GM12878 (cell line): ENCODE measurements around the gene ZNF276. TPM values are rescaled to one million over a fixed set of nuclear protein-coding genes. Genes with fewer than 3 reads are reported as not detected.

ENCODE experiments used
- ATF7 ChIP-seq: fragments of 450-650 bp; IDR thresholded peaks from 2 replicates; pipeline ENCODE4 v1.6.1; 2016; ENCODE audit warnings: low read depth, mild to moderate bottlenecking
- BCL3 ChIP-seq: IDR thresholded peaks from 2 replicates; pipeline ENCODE4 v1.6.1; 2011; ENCODE audit warnings: borderline replicate concordance, low read depth, mild to moderate bottlenecking, moderate library complexity, low read length; ENCODE audit not compliant: insufficient read depth, poor library complexity, severe bottlenecking
- BMI1 ChIP-seq: fragments of 450-650 bp; IDR thresholded peaks from 2 replicates; pipeline ENCODE4 v1.6.1; 2016; ENCODE audit warnings: mild to moderate bottlenecking, moderate library complexity, borderline replicate concordance
- CBFB ChIP-seq: IDR thresholded peaks from 2 replicates; pipeline ENCODE4 v1.6.1; 2016; ENCODE audit warnings: antibody characterized with exemption, low read depth
- CREM ChIP-seq: IDR thresholded peaks from 2 replicates; pipeline ENCODE4 v1.6.1; 2014; ENCODE audit warnings: antibody characterized with exemption, low read depth
- CUX1 ChIP-seq: IDR thresholded peaks from 2 replicates; pipeline ENCODE4 v1.6.1; 2012; ENCODE audit warnings: improper control_type of control experiment, low read depth, low read length; ENCODE audit not compliant: insufficient replicate concordance
- FOXM1 ChIP-seq: IDR thresholded peaks from 2 replicates; pipeline ENCODE4 v1.6.1; 2012; ENCODE audit warnings: low read depth, mild to moderate bottlenecking, inconsistent platforms, low read length, moderate library complexity
- GATAD2B ChIP-seq: fragments of 450-650 bp; conservative IDR thresholded peaks from 2 replicates; pipeline ENCODE4 v1.6.1; 2017; ENCODE audit warnings: low read depth, mild to moderate bottlenecking, moderate library complexity
- IKZF1 ChIP-seq: fragments of 450-650 bp; conservative IDR thresholded peaks from 2 replicates; pipeline ENCODE4 v1.6.1; 2017; ENCODE audit warnings: antibody characterized with exemption, mild to moderate bottlenecking
- KAT2A ChIP-seq: conservative IDR thresholded peaks from 2 replicates; pipeline ENCODE4 v1.6.1; 2011; ENCODE audit warnings: low read depth, low read length; ENCODE audit not compliant: control insufficient read depth
- MEF2A ChIP-seq: IDR thresholded peaks from 2 replicates; pipeline ENCODE4 v1.6.1; 2011; ENCODE audit warnings: low read depth, mild to moderate bottlenecking, low read length, moderate library complexity; ENCODE audit not compliant: insufficient read depth
- PML ChIP-seq: IDR thresholded peaks from 2 replicates; pipeline ENCODE4 v1.6.1; 2012; ENCODE audit warnings: low read length, inconsistent platforms
- RBBP5 ChIP-seq: fragments of 200-600 bp; sonication (generic); conservative IDR thresholded peaks from 2 replicates; pipeline ENCODE4 v1.6.1; 2016
- RCOR1 ChIP-seq: conservative IDR thresholded peaks from 2 replicates; pipeline ENCODE4 v1.6.1; 2012; ENCODE audit warnings: low read depth, low read length, improper control_type of control experiment
- RUNX3 ChIP-seq: IDR thresholded peaks from 2 replicates; pipeline ENCODE4 v1.6.1; 2012; ENCODE audit warnings: low read length, inconsistent platforms
- SIN3A ChIP-seq: IDR thresholded peaks from 2 replicates; pipeline ENCODE4 v1.6.1; 2012; ENCODE audit warnings: low read depth, low read length, improper control_type of control experiment
- SRF ChIP-seq, 2 experiments: IDR thresholded peaks; 2 replicates each; pipeline ENCODE4 v1.6.1; 2011; ENCODE audit warnings: low read depth in 2 of 2, low read length in 2 of 2, mild to moderate bottlenecking in 1 of 2, moderate library complexity in 1 of 2
- TBL1XR1 ChIP-seq: IDR thresholded peaks from 2 replicates; pipeline ENCODE4 v1.6.1; 2012; ENCODE audit warnings: low read depth, low read length, improper control_type of control experiment
- ZNF24 ChIP-seq: fragments of 450-650 bp; IDR thresholded peaks from 2 replicates; pipeline ENCODE4 v1.6.1; 2017; ENCODE audit warnings: antibody characterized with exemption, mild to moderate bottlenecking
- ZNF687 ChIP-seq: fragments of 450-650 bp; IDR thresholded peaks from 2 replicates; pipeline ENCODE4 v1.6.1; 2017; ENCODE audit warnings: mild to moderate bottlenecking, moderate library complexity
- polyA plus RNA-seq, 11 experiments: library from polyadenylated mRNA; depleted of rRNA in 4 of 11; unstranded in 6 of 11; stranded (reverse) in 5 of 11; fragments of >200 nt; fragmentation: Nextera tagmentation in 4 of 11; fragmentation: Illumina TruSeq in 1 of 11; extraction: Ambion mirVana in 4 of 11; extraction: Trizol in 1 of 11; gene quantifications; 1 replicate in 1 of 11; 2 replicates in 10 of 11; pipeline versions ENCODE4 v1.2.1 to v1.2.3, GENCODE V29; 2011 to 2016; ENCODE audit warnings: inconsistent platforms in 2 of 11, missing spikeins in 2 of 11, low read depth in 1 of 11
- total RNA-seq, 4 experiments: library from RNA; depleted of rRNA in 3 of 4; stranded (reverse); fragments of >200 nt in 3 of 4; fragmentation: Illumina TruSeq in 1 of 4; extraction: Trizol in 1 of 4; gene quantifications; 2 replicates each; pipeline versions ENCODE4 v1.2.1 to v1.2.3, GENCODE V29; 2013 to 2021

Gene ZNF276
- total and polyA plus RNA-seq, 10 of the 15 experiments (the other 5 are each of a cell fraction or from before 2014, with no cell fraction given): 0.27 to 22.7 (median 8.7) TPM

GRCh38 chr16:89720813-89721545 lies at the start of gene ZNF276, which contains the start of gene VPS9D1 (continued):
- TF ChIP-seq ZNF687: peak; percentile 61; the same call in 1 of the 2 replicates
- no peak for TF ChIP-seq FOXM1
- peak; percentile 77 for TF ChIP-seq CREM
- no peak for TF ChIP-seq CUX1
- TF ChIP-seq BMI1: no peak
- TF ChIP-seq SIN3A: peak; percentile 91
- peak; percentile 99 for TF ChIP-seq GATAD2B
- peak; percentile 94 for TF ChIP-seq IKZF1
- TF ChIP-seq ATF7: no peak
- TF ChIP-seq RCOR1: 0 out of 2 replicates have a peak, but pooled peaks have one; percentile 29
- no peak for TF ChIP-seq MEF2A
- TF ChIP-seq BCL3: peak; percentile 14
- no peak for TF ChIP-seq KAT2A
- TF ChIP-seq PML: no peak
- TF ChIP-seq RUNX3: peak; percentile 62
- no peak for TF ChIP-seq CBFB
- peak; percentile 68; the same call in 1 of the 2 replicates for TF ChIP-seq ZNF24
- TF ChIP-seq TBL1XR1: 0 out of 2 replicates have a peak, but pooled peaks have one; percentile 64
- TF ChIP-seq RBBP5: no peak
- TF ChIP-seq SRF (IDR thresholded peaks at IDR 0.05; ENCODE audit: low read depth in 2 of 2, low read length in 2 of 2): peak; percentile 72 to 90
